RWPE1 (cell line): Measurements from ENCODE around the gene FAF2.

ENCODE experiments used
- CTCF ChIA-PET: fragments of 350-600 bp; sonication (Branson Sonifier 250); formaldehyde crosslinking; extraction: SDS; loops from one replicate; lab custom pipeline; 2021; lab: Yijun Ruan, JAX
- POLR2A ChIA-PET: fragments of 400-600 bp; formaldehyde crosslinking; extraction: SDS; loops from one replicate; lab custom pipeline; 2020; ENCODE audit warnings: antibody characterized with exemption; ENCODE audit not compliant: low non-redundant PET; lab: Yijun Ruan, JAX
- DNase-seq: peaks from one replicate; pipeline ENCODE4 v3.0.0; 2012; ENCODE audit warnings: low spot score
- H3K27ac ChIP-seq: fragments of 450-650 bp; 2 replicates; pipeline ENCODE4 v1.5.1; 2017
- CTCF ChIP-seq: fragments of 450-650 bp; conservative IDR thresholded peaks from 2 replicates; pipeline ENCODE4 v1.5.1; 2017; ENCODE audit warnings: low read depth, mild to moderate bottlenecking

Gene FAF2

GRCh38 chr5:176533894-176534611 is 85.9 kb downstream of the FAF2 start:
- H3K27ac ChIP-seq, result peak overlapping the region; percentile 96
- peak; percentile 53 for DNase-seq
- TF ChIP-seq CTCF, result no peak
- POLR2A ChIA-PET, result no interaction called here
- CTCF ChIA-PET, result interaction anchor here (0.6 kb wide), 1 partner anchor 19 kb away, joined by 3 read pairs; no protein-coding TSS in a partner anchor

GRCh38 chr5:176534640-176535039 is 86.5 kb downstream of the FAF2 start:
- ChIA-PET POLR2A (interaction anchor here (0.7 kb wide), 1 partner anchor 600 kb away, joined by 3 read pairs; no protein-coding TSS in a partner anchor), CTCF (interaction anchor here (0.6 to 1.3 kb wide), 3 partner anchors 18 to 80 kb away, joined by 3 read pairs; no protein-coding TSS in a partner anchor)
- peak overlapping the region; percentile 96 for H3K27ac ChIP-seq

GRCh38 chr5:176535101-176535663 is 87.0 kb downstream of the FAF2 start:
- POLR2A ChIA-PET, result interaction anchor here (0.7 kb wide), 2 partner anchors 14 to 599 kb away, joined by 3 to 4 read pairs; partner anchors contain the start of gene CDHR2
- no peak for DNase-seq
- H3K27ac ChIP-seq, result peak overlapping the region; percentile 96
- TF ChIP-seq CTCF, result no peak
- CTCF ChIA-PET, result interaction anchor here (0.5 to 1.3 kb wide), 4 partner anchors 29 to 118 kb away, joined by 3 to 4 read pairs (median 3); no protein-coding TSS in a partner anchor

More at GRCh38 chr5:176534640-176535039, 86.5 kb downstream of the FAF2 start:
- DNase-seq, result no peak
- no peak for TF ChIP-seq CTCF

- CTCF ChIA-PET, result interaction anchor here (0.5 to 1.6 kb wide), 5 partner anchors 15 to 119 kb away, joined by 3 to 6 read pairs (median 4); partner anchors contain the start of gene FAF2
- no peak for DNase-seq
- POLR2A ChIA-PET, result interaction anchor here (0.7 to 1.1 kb wide), 4 partner anchors 13 to 98 kb away, joined by 3 to 4 read pairs (median 4); partner anchors contain the start of gene CDHR2
- peak overlapping the region; percentile 96 for H3K27ac ChIP-seq
- no peak for TF ChIP-seq CTCF
Measured at GRCh38 chr5:176535664-176536131, 87.5 kb downstream of the FAF2 start.

GRCh38 chr5:176536132-176536901 is 88.1 kb downstream of the FAF2 start:
- no peak for TF ChIP-seq CTCF
- DNase-seq, result peak; percentile 80
- peak overlapping the region; percentile 96 for H3K27ac ChIP-seq
- ChIA-PET POLR2A (interaction anchor here (0.6 to 1.1 kb wide), 4 partner anchors 39 to 97 kb away, joined by 3 to 4 read pairs (median 3); no protein-coding TSS in a partner anchor), CTCF (interaction anchor here (0.5 to 1.6 kb wide), 6 partner anchors 16 to 120 kb away, joined by 3 to 6 read pairs (median 4); partner anchors contain the start of gene FAF2)
